Measurements from ENCODE around the gene ACVR2A. TPM values are rescaled to one million over a fixed set of nuclear protein-coding genes. Genes with fewer than 3 reads are reported as not detected.

Gene ACVR2A
- polyA plus RNA-seq, 4 donors, result 8.0 to 22.2 (median 9.8) TPM

DNA sequence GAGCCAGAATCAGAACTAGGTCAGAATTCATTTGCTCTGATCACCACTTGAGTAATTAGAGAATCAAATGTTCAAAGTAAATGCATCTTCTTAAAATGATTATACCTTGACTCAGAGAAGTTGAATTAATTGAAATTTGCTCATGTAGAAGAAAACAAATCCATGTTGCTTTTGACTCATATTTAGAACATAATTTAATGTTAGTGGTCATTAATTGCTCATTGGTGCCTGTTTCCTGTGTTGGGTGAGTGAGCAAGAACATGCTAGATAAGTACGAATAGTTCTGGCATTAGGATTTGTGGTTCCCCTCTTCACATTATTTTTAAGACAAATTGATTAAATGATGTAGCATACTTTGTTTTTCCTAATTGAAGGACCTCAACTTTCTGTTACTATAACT is 19.0 kb downstream of the ACVR2A start:
- Histone ChIP-seq H3K9me3 (ENCODE audit: control insufficient read depth in 2 of 2, insufficient read depth in 1 of 2, low read depth in 1 of 2, low read length in 1 of 2) (no peaks in the 10 kb centered on the region), H3K4me3 (ENCODE audit: low read depth in 1 of 3, low read length in 3 of 3) (no peak overlapping the region), H3K27me3 (ENCODE audit: control insufficient read depth in 3 of 3, insufficient read depth in 3 of 3, low read length in 3 of 3) (no peaks in the 10 kb centered on the region), H3K4me1 (ENCODE audit: control insufficient read depth in 3 of 3, insufficient read depth in 2 of 3, low read depth in 1 of 3, low read length in 2 of 3) (peaks cover 0 to 5% (median 5%) of the 10 kb centered on the region in 3 donors), H3K36me3 (ENCODE audit: control insufficient read depth in 3 of 3, insufficient read depth in 2 of 3, low read depth in 1 of 3, low read length in 3 of 3) (no peaks in the 10 kb centered on the region), H3K27ac (ENCODE audit: low read depth in 1 of 3, low read length in 2 of 3) (no peak overlapping the region)
- FAIRE-seq (no peak), DNase-seq (no peak)
- WGBS, 3 donors, result 82 to 93% (median 85%) methylated on average over 1 of the region's 1 CpG

DNA sequence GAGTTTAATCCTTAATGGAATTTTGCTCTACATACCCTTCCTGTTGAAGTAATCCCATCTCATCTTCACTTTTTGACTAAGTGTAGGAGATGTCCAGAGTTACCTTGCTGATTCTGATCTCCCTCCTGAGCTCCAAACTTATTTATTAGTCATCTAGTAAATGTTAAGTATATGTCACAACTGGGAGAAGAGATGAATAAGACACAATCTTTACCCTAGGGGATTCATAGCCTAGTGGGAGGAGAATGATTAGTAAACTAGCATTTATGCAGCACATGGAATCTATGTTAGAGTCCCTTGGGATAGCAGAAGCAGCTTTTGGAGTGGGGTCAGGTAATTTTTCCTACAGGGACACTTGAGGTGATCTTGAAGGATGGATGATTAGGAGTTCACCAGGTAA is 20.7 kb downstream of the ACVR2A start:
- Histone ChIP-seq H3K4me1 (ENCODE audit: control insufficient read depth in 3 of 3, insufficient read depth in 2 of 3, low read depth in 1 of 3, low read length in 2 of 3) (peaks cover 0 to 7% (median 3%) of the 10 kb centered on the region in 3 donors), H3K4me3 (ENCODE audit: low read depth in 1 of 3, low read length in 3 of 3) (no peak overlapping the region), H3K36me3 (ENCODE audit: control insufficient read depth in 3 of 3, insufficient read depth in 2 of 3, low read depth in 1 of 3, low read length in 3 of 3) (no peaks in the 10 kb centered on the region), H3K27me3 (ENCODE audit: control insufficient read depth in 3 of 3, insufficient read depth in 3 of 3, low read length in 3 of 3) (no peaks in the 10 kb centered on the region), H3K9me3 (ENCODE audit: control insufficient read depth in 2 of 2, insufficient read depth in 1 of 2, low read depth in 1 of 2, low read length in 1 of 2) (no peaks in the 10 kb centered on the region), H3K27ac (ENCODE audit: low read depth in 1 of 3, low read length in 2 of 3) (no peak overlapping the region)
- no peak for DNase-seq
- FAIRE-seq, result no peak

DNA sequence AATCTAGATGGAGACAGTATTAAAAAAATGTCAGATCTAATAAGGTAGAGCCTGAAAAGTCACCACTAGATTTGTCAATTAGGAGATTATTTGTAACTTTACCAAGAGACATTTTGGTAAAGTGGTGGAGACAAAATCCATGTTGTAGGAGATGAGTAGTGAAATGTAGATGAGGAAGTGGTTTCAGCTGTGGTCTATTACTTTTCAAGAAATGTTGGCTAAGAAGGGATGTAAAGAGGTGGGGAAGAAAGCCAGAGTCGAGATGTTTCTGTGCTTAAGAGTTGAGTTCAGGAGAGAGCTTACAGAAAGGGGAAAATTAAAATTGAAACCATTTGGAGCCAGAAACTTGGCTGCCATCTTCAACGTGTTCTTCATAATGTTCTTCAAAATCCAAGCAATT is 22.2 kb downstream of the ACVR2A start:
- Histone ChIP-seq H3K27ac (ENCODE audit: low read depth in 1 of 3, low read length in 2 of 3) (no peak overlapping the region), H3K4me3 (ENCODE audit: low read depth in 1 of 3, low read length in 3 of 3) (no peak overlapping the region), H3K27me3 (ENCODE audit: control insufficient read depth in 3 of 3, insufficient read depth in 3 of 3, low read length in 3 of 3) (no peaks in the 10 kb centered on the region), H3K36me3 (ENCODE audit: control insufficient read depth in 3 of 3, insufficient read depth in 2 of 3, low read depth in 1 of 3, low read length in 3 of 3) (no peaks in the 10 kb centered on the region), H3K9me3 (ENCODE audit: control insufficient read depth in 2 of 2, insufficient read depth in 1 of 2, low read depth in 1 of 2, low read length in 1 of 2) (no peaks in the 10 kb centered on the region), H3K4me1 (ENCODE audit: control insufficient read depth in 3 of 3, insufficient read depth in 2 of 3, low read depth in 1 of 3, low read length in 2 of 3) (peaks cover 0 to 7% (median 3%) of the 10 kb centered on the region in 3 donors)
- WGBS, 3 donors, result 68 to 80% (median 68%) methylated on average over 2 of the region's 2 CpGs
- no peak for FAIRE-seq
- no peak for DNase-seq

DNA sequence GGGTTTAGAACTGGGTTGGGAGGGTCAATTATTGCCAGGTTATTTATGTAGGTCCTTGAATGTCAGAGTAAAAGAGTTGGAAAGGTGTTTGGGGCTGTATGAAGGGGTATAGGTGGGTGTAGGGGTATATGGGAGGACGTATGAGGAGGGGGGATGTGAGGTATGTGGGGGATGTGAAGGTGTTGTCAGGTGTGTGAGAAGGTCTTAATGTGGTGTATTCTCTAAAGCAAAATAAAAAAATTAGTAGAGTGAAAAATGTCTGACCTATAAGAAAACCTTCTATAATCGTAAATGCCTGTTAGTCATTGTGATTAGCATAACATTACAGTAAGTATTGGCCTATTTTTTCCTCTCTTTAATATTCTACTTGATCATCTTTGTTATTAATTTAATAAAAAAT is 25.1 kb downstream of the ACVR2A start:
- DNase-seq (no peak), FAIRE-seq (no peak)
- Histone ChIP-seq H3K4me1 (ENCODE audit: control insufficient read depth in 3 of 3, insufficient read depth in 2 of 3, low read depth in 1 of 3, low read length in 2 of 3) (peaks cover 0 to 7% (median 3%) of the 10 kb centered on the region in 3 donors), H3K36me3 (ENCODE audit: control insufficient read depth in 3 of 3, insufficient read depth in 2 of 3, low read depth in 1 of 3, low read length in 3 of 3) (no peaks in the 10 kb centered on the region), H3K4me3 (ENCODE audit: low read depth in 1 of 3, low read length in 3 of 3) (no peak overlapping the region), H3K27me3 (ENCODE audit: control insufficient read depth in 3 of 3, insufficient read depth in 3 of 3, low read length in 3 of 3) (no peaks in the 10 kb centered on the region), H3K9me3 (ENCODE audit: control insufficient read depth in 2 of 2, insufficient read depth in 1 of 2, low read depth in 1 of 2, low read length in 1 of 2) (no peaks in the 10 kb centered on the region), H3K27ac (ENCODE audit: low read depth in 1 of 3, low read length in 2 of 3) (no peak overlapping the region)
- 77 to 86% (median 80%) methylated on average over 2 of the region's 2 CpGs for WGBS, 3 donors

DNA sequence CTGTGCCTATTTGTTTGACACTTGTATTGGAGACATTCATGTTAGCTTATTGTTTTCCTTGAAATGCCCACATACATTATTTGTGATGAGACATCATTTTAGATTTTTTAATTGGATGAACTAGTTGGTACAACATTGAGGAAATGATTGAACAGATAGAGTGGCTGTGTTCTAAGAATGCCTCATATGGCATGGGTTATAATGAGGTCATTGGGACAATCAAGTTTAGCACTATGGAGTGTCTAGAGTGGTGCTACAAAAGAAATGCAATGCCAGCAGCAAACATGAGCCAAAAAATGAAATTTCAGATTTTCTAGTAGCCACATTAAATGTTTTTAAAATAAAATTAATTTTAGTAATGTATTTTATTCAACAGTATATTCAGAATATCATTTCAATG is 28.1 kb downstream of the ACVR2A start:
- Histone ChIP-seq H3K9me3 (ENCODE audit: control insufficient read depth in 2 of 2, insufficient read depth in 1 of 2, low read depth in 1 of 2, low read length in 1 of 2) (no peaks in the 10 kb centered on the region), H3K36me3 (ENCODE audit: control insufficient read depth in 3 of 3, insufficient read depth in 2 of 3, low read depth in 1 of 3, low read length in 3 of 3) (no peaks in the 10 kb centered on the region), H3K27ac (ENCODE audit: low read depth in 1 of 3, low read length in 2 of 3) (no peak overlapping the region), H3K4me3 (ENCODE audit: low read depth in 1 of 3, low read length in 3 of 3) (no peak overlapping the region), H3K27me3 (ENCODE audit: control insufficient read depth in 3 of 3, insufficient read depth in 3 of 3, low read length in 3 of 3) (no peaks in the 10 kb centered on the region), H3K4me1 (ENCODE audit: control insufficient read depth in 3 of 3, insufficient read depth in 2 of 3, low read depth in 1 of 3, low read length in 2 of 3) (peaks cover 0 to 3% (median 0%) of the 10 kb centered on the region in 3 donors)
- FAIRE-seq (no peak), DNase-seq (no peak)

DNA sequence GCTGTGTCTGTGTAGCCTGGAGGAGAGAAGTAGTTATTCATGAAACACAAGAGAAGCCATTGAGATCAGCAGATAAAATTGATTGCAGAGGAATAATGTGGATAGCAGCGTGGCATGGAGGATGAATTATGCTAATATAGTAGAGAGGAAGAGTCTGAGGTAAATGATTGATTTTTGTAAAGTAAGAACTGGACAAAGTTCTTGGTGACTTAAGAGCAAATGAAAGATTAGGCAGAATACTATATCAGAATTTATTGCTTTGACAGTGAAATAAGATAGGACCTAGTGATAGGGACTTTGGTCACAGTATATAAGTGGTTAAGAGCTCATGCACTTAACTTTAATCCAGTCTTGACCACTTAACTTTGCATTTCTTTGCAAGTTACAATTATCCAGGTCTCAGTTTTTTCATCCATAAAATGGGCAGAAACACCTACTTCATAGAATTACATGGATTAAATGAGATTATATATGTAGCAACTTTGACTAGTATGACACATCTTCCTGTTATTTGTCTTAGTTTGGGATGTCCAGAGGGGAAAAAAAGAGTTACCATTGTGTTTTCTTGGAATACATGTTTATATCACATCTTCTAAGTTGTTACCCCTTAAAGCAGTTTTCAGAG is 29.1 kb downstream of the ACVR2A start:
- no peak for FAIRE-seq
- 27 to 60% (median 33%) methylated on average over 1 of the region's 1 CpG for WGBS, 3 donors
- Histone ChIP-seq H3K36me3 (ENCODE audit: control insufficient read depth in 3 of 3, insufficient read depth in 2 of 3, low read depth in 1 of 3, low read length in 3 of 3) (no peaks in the 10 kb centered on the region), H3K27ac (ENCODE audit: low read depth in 1 of 3, low read length in 2 of 3) (no peak overlapping the region), H3K4me3 (ENCODE audit: low read depth in 1 of 3, low read length in 3 of 3) (no peak overlapping the region), H3K4me1 (ENCODE audit: control insufficient read depth in 3 of 3, insufficient read depth in 2 of 3, low read depth in 1 of 3, low read length in 2 of 3) (peaks cover 0 to 1% (median 0%) of the 10 kb centered on the region in 3 donors), H3K9me3 (ENCODE audit: control insufficient read depth in 2 of 2, insufficient read depth in 1 of 2, low read depth in 1 of 2, low read length in 1 of 2) (no peaks in the 10 kb centered on the region), H3K27me3 (ENCODE audit: control insufficient read depth in 3 of 3, insufficient read depth in 3 of 3, low read length in 3 of 3) (no peaks in the 10 kb centered on the region)
- DNase-seq, result peak; percentile 42 to 75

DNA sequence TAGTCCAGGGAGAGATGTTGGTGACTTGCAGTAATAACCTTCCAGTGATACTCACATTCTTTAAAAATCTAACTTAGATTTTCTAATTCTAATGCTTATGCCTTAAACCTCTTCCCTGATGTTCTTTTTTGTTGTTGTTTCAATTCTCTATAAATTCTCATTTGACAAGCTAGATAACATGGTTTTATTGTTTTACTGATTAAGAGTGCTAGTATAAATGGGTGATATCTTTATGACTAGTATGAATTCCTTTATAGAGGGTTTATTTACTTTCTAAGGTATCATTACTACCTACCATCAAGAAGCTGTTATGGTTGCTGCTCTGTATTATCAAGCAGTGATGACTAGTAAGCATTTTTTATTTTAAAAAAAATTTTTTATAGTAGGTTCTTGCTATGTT is 35.0 kb downstream of the ACVR2A start:
- H3K4me3 ChIP-seq (ENCODE audit: low read depth in 1 of 3, low read length in 3 of 3), result no peak overlapping the region
- H3K27ac ChIP-seq (ENCODE audit: low read depth in 1 of 3, low read length in 2 of 3), result no peak overlapping the region
- FAIRE-seq, result peak; percentile 57
- H3K36me3 ChIP-seq (ENCODE audit: control insufficient read depth in 3 of 3, insufficient read depth in 2 of 3, low read depth in 1 of 3, low read length in 3 of 3), result no peaks in the 10 kb centered on the region
- no peaks in the 10 kb centered on the region for H3K27me3 ChIP-seq (ENCODE audit: control insufficient read depth in 3 of 3, insufficient read depth in 3 of 3, low read length in 3 of 3)
- no peaks in the 10 kb centered on the region for H3K9me3 ChIP-seq (ENCODE audit: control insufficient read depth in 2 of 2, insufficient read depth in 1 of 2, low read depth in 1 of 2, low read length in 1 of 2)
- DNase-seq, result peak; percentile 16 to 50
- peaks cover 0 to 3% (median 2%) of the 10 kb centered on the region in 3 donors for H3K4me1 ChIP-seq (ENCODE audit: control insufficient read depth in 3 of 3, insufficient read depth in 2 of 3, low read depth in 1 of 3, low read length in 2 of 3)

DNA sequence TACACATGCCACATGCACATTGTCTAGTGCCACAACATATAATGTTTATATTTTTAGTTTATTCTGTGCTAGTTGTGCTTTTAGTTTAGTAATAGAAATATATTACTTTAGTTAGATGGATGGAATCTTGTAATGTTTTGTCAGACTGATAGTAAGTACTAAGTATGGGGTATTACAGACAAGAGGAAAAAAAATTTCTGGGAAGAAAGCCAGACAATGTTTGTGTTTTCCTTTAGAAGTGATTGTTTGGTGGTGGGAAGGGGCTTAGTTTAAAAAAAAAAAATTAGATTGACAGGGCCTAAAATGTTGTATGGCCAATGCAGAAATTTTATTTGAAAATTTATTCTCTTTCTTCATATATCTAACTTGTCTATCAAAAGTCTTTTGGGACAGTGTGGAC is 37.8 kb downstream of the ACVR2A start:
- Histone ChIP-seq H3K9me3 (ENCODE audit: control insufficient read depth in 2 of 2, insufficient read depth in 1 of 2, low read depth in 1 of 2, low read length in 1 of 2) (no peaks in the 10 kb centered on the region), H3K27me3 (ENCODE audit: control insufficient read depth in 3 of 3, insufficient read depth in 3 of 3, low read length in 3 of 3) (no peaks in the 10 kb centered on the region), H3K27ac (ENCODE audit: low read depth in 1 of 3, low read length in 2 of 3) (no peak overlapping the region), H3K36me3 (ENCODE audit: control insufficient read depth in 3 of 3, insufficient read depth in 2 of 3, low read depth in 1 of 3, low read length in 3 of 3) (no peaks in the 10 kb centered on the region), H3K4me1 (ENCODE audit: control insufficient read depth in 3 of 3, insufficient read depth in 2 of 3, low read depth in 1 of 3, low read length in 2 of 3) (peaks cover 0 to 3% (median 2%) of the 10 kb centered on the region in 3 donors), H3K4me3 (ENCODE audit: low read depth in 1 of 3, low read length in 3 of 3) (no peak overlapping the region)
- no peak for DNase-seq
- FAIRE-seq, result no peak

DNA sequence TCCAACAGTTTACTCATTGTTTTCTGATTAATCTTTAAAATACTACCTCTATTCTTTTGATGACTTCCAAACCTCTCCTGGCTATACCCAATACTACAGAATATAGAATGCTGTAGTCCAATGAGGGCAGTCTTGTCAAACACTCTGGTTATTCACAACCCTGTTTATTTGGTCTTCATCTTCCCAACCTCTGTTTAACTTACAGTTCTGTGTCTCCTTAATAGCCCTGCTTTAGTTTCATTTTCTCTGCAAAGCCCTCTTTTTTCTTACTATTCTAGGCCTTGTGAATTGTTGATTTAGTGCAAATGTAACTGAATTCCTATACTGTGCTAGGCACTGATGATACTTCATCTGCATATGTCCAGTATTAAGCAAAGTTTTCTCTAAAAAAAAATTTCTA is 40.0 kb downstream of the ACVR2A start:
- Histone ChIP-seq H3K36me3 (ENCODE audit: control insufficient read depth in 3 of 3, insufficient read depth in 2 of 3, low read depth in 1 of 3, low read length in 3 of 3) (no peaks in the 10 kb centered on the region), H3K27ac (ENCODE audit: low read depth in 1 of 3, low read length in 2 of 3) (no peak overlapping the region), H3K4me1 (ENCODE audit: control insufficient read depth in 3 of 3, insufficient read depth in 2 of 3, low read depth in 1 of 3, low read length in 2 of 3) (peaks cover 0 to 3% (median 0%) of the 10 kb centered on the region in 3 donors), H3K4me3 (ENCODE audit: low read depth in 1 of 3, low read length in 3 of 3) (no peak overlapping the region), H3K9me3 (ENCODE audit: control insufficient read depth in 2 of 2, insufficient read depth in 1 of 2, low read depth in 1 of 2, low read length in 1 of 2) (no peaks in the 10 kb centered on the region), H3K27me3 (ENCODE audit: control insufficient read depth in 3 of 3, insufficient read depth in 3 of 3, low read length in 3 of 3) (no peaks in the 10 kb centered on the region)
- DNase-seq, result no peak
- FAIRE-seq, result no peak
